ENCODE measurements around the gene ZNF516.
A peak's percentile ranks its signal among the peaks of the same experiment; 100 is the strongest.

Gene ZNF516

DNA sequence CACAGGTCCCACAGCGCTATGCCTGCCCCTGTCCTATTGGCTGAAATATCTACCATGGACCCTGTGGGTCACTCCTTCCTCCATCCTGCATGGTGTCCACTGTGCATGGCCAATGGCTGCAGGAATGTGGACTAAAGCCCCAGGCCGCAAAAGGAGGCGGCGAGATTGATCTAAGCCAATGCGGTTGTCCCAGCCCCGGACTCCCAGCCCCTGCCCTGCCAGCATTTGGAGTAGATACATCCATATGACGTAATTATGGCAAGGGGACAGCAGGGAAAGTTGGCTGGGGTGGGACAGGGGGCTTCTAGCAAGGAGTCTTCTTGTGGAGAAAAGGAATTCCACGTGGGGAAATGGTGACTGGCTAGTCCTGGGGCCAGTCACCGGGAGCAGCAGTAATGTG, 11.4 kb upstream of the ZNF516 start:
- no peak for DNase-seq

GRCh38 chr18:76505614-76506013, 10.6 kb upstream of the ZNF516 start:
- DNase-seq: no peak

DNA sequence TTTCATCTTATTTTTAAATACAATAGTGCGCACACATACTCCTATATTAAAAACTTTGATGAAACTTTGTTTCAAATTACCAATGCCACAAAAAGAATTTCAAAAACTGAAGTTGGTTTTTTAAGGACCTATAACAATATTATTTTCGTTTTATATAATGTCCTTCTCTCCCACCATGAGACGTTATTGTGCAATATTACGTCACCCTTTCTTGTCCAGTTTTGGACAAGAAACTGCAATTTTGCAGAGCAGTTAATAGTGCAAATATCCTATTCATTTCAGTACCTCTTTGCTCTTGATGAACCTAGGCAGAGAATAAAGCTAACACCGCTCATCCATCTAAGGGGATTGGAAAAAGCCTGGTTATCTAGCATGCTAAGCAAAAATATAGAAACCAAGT, 9.7 kb upstream of the ZNF516 start:
- DNase-seq: no peak

- DNase-seq: no peak
These were observed 8.8 kb upstream of the ZNF516 start for GRCh38 chr18:76503649-76504386.

DNA sequence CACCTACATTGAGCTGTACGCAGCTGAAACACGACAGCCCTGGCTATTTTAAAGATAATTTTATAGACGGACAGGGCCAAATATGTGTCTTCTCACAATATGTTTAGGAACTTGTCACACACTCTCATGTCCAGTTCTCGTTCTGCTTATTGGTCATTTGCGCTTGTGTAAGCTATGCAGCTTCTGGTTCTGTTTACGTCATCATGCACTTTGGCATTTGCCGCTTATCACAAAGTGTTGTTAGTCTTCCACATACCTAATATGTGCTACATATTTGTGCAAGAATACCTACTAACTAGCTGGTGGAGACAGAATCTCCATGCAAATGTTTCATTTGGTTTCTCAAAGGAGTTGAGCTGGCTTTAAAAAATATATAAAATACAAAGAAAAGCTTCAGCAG, 7.5 kb upstream of the ZNF516 start:
- DNase-seq: no peak

GRCh38 chr18:76499637-76500340, 4.7 kb upstream of the ZNF516 start:
- DNase-seq: no peak

DNA sequence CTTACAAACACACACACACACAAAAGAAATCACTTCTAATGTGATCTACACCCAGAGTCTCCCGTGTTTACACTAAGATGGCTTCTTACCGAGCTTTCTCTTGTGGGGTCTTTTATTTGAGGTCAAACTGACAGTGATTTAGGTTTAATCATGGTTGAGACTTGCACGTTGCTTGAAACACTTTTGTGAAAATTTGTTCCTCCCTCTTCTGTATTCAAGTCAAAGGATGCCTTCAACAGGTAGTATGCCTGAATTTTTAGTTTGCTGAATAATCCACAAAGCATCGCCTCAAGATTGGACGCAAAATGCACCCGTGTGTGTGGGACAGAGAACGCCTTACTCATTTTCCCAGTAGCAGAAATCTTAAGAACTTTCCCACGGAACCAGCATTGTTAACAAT, 4.0 kb upstream of the ZNF516 start:
- no peak for DNase-seq

GRCh38 chr18:76498064-76498463, 3.0 kb upstream of the ZNF516 start:
- DNase-seq: no peak

- DNase-seq: no peak
These were observed 2.0 kb upstream of the ZNF516 start for GRCh38 chr18:76497021-76497420.

DNA sequence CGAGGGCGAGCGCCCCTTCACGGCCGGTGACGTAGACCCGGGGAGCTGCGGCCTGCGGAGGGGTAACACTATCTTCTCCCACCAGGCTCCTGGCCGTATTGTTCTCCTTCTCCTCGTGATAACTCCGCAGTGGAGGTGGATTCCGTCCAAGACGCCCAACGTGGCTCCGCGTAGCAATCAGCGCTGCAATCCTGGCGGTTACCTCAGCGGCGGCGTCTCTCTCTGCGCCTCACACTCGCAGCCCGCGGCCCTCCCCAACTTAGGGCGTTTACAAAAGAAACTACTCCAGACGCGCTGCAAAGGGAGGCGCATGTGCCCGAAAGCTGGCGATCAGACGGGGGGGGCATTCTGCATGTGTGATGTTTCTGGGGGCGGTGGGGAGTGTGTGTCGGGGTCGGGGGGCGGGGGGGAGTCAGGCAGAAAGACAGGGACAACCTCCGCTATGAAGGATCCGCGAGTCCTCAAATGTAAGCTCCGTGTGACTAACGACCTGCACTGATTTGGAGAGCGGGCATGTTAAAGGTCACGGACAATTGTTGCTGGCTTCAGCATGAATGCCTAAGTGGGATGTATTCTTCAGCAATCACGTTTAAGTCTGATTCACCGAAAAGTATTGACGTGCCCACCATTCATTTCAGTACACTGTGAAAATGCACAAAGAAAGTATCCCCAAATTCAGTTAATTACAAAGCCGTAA, 1.3 kb upstream of the ZNF516 start:
- no peak for DNase-seq

- DNase-seq: no peak
These were observed 572 bp upstream of the ZNF516 start for GRCh38 chr18:76495435-76496193.

DNA sequence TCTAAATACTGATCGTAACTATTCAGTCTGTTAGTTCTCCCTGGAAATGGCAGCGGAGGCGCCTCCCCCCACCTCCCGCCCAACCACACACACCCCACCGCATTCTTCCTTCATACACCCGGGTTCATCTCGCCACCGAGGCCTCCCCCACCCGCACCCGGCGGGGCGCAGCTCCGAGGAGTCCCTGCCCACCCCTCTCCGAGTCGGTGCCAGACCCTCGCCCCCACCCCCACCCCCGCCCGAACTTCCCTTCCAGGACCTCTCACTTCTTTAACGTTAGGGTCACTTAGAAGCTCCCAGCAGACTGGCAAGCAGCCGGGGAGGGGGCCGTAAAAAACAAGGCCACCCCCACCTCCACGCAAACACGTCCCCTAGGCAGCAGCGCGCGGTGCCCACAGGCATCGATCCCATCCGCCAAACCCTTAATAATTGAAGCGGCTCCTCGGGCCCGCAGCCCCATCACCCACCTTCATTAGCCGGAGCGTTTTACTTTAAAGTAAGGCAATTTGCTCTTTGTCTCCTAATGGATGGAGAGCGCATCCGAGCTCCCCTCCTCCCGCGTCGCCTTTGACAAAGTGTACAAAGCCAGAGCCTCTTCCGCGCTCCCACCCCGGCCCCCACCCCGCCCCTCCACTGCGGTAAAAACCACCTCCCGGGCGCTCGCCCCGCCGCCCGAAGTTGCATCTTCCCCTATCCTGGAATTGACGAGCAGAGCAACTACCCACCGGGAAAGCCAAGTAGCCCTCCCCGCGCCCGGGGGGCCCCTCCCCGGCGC, 624 bp downstream of the ZNF516 start:
- DNase-seq: no peak

DNA sequence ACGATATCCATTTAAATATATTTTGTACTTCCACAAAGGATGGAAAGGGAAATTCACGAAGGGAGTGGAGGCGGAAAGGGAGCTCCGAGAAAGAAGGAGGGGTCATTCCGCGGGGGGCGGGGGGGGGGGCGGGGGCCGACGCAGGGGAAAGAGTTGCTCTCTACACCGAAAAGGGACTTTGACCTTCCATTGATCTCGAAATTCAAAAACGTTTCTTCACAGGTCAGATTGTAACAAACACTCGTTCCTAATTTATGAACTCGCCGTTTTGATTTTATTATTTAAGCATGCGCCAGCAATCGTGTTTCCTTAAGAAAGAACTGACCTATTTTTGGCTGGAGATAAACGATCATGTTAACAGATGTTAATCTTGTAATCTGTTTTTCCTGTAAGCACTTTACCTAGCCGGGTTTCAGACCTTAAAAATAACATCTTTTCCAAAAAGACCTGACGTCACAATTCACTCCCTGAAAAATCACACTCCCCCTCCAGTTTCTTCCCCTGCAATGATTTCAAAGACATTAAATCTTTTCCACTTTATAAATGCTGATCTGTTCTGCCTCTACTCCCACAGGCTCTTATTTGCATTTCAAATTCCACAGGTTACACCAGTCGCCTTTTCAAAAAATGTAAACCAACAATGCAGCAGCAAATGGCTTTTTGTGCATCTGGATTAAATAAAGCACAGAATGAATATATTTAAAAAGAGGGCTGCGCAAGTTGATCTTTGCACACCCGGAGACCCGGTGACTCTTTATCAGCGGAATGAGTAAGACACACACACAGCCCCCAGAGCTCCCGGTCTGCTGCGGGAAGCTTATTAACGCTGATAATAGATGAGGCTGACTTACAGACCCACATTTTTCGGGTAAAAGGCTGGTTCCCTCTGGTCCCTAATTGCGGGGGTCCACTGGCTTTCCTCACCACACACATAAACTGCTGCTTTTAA, 1.6 kb downstream of the ZNF516 start:
- DNase-seq: no peak

DNA sequence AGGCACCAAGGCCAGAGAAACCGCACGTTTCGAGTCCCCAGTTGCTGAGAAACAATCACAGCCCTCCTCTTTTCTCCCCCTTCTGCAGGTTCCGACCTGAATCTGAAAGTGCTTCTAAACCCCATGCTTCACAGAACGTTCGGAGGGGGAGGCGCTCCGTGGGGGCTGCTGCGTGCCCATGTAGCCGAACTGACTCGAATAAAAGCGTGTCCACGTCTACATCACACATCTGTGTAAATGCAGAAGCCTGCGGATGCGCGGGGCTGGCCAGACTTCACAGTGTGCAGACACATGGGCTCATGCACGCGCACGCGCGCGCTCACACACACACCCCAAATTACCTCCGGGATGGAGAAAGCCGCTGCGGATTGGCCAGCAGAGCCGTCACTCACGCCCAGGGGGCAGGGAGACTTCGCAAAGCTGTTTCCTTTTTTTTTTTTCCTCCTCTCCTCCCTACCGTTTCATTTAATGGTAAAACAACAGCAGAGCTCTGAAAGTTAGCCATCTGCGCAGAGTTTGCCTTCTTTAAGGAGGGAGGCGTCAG, 2.3 kb downstream of the ZNF516 start:
- peak; percentile 81 for DNase-seq

- DNase-seq: no peak
These were observed 3.0 kb downstream of the ZNF516 start for GRCh38 chr18:76491776-76492668.

GRCh38 chr18:76491473-76491775, 3.6 kb downstream of the ZNF516 start:
- DNase-seq: no peak

GRCh38 chr18:76490670-76491472, 4.2 kb downstream of the ZNF516 start:
- no peak for DNase-seq

- DNase-seq: no peak
These were observed 5.0 kb downstream of the ZNF516 start for GRCh38 chr18:76490033-76490432.

DNA sequence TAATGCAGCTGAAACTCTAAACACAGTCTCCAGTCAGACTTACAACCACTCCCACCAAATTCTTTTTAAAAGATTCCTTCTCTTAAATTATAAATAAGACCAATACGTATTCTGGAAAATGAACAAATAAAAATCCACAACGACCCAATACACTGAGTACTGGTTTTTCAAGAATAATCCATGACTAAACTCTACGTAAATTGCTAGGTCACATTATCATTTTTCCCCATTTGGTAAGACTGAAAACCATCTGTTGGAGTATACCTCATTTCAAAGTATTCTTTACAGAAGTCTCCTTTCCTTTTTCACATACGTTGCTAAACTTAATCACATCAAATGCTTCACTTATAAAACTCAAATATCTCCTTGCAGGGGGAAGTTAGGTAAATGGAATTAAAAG, 6.0 kb downstream of the ZNF516 start:
- no peak for DNase-seq
